ENCODE results near the gene CD79B.
A peak's percentile ranks its signal among the peaks of the same experiment; 100 is the strongest.
"Not testable (repeated sequence)": the region's sequence is repeated elsewhere in the genome, so short reads cannot be mapped to it uniquely, and the experiment has no call there.

Gene CD79B

GRCh38 chr17:63909586-63909985, 22.5 kb downstream of the CD79B start:
- not testable (repeated sequence) for DNase-seq

GRCh38 chr17:63907161-63907778, 24.9 kb downstream of the CD79B start:
- DNase-seq, result peak; percentile 53 to 57

- not testable (repeated sequence) for DNase-seq
Observed at GRCh38 chr17:63904796-63905195, 27.3 kb downstream of the CD79B start.

- DNase-seq, result peak; percentile 41 to 45
Observed at GRCh38 chr17:63903787-63904201, 28.3 kb downstream of the CD79B start.

- DNase-seq, result not testable (repeated sequence)
Observed at GRCh38 chr17:63901971-63902370, 30.2 kb downstream of the CD79B start.

- not testable (repeated sequence) for DNase-seq
Observed at GRCh38 chr17:63898899-63899798, 33.0 kb downstream of the CD79B start.

- DNase-seq, result not testable (repeated sequence)
Observed at GRCh38 chr17:63896524-63897354, 35.4 kb downstream of the CD79B start, which contains the start of gene CSH1. CSH1 (minus strand) TSS chr17:63896574; CDS start chr17:63896511, 63 bp downstream.

- not testable (repeated sequence) for DNase-seq
Observed at GRCh38 chr17:63894821-63895220, 37.3 kb downstream of the CD79B start.

- DNase-seq, result not testable (repeated sequence)
Observed at GRCh38 chr17:63894021-63894420, 38.1 kb downstream of the CD79B start.

- DNase-seq, result not testable (repeated sequence)
Observed at GRCh38 chr17:63892316-63893037, 39.7 kb downstream of the CD79B start.

GRCh38 chr17:63889026-63889848, 42.9 kb downstream of the CD79B start:
- DNase-seq, result peak; percentile 55 to 60

GRCh38 chr17:63885119-63885518, 47.0 kb downstream of the CD79B start:
- not testable (repeated sequence) for DNase-seq

GRCh38 chr17:63882626-63883126, 49.5 kb downstream of the CD79B start:
- not testable (repeated sequence) for DNase-seq

GRCh38 chr17:63881935-63882601, 50.1 kb downstream of the CD79B start, which contains the start of gene GH2:
GH2 (minus strand) TSS chr17:63881944; CDS start chr17:63881801, 143 bp downstream.
- peak; percentile 68 to 73 for DNase-seq

GRCh38 chr17:63881337-63881736, 50.8 kb downstream of the CD79B start:
- not testable (repeated sequence) for DNase-seq

- no peak for DNase-seq
Observed at GRCh38 chr17:63880706-63881105, 51.4 kb downstream of the CD79B start.

Measured in Kasumi-1 (cell line).